SK-N-SH (cell line): ENCODE data around the gene SLC34A1. TPM values are rescaled to one million over a fixed set of nuclear protein-coding genes. Genes with fewer than 3 reads are reported as not detected.

Source experiments
- CTCF ChIA-PET: fragments of 300-600, 350-600 bp; formaldehyde crosslinking; extraction: SDS; loops from one replicate; lab custom pipeline; 2021; lab: Yijun Ruan, JAX
- POLR2A ChIA-PET: fragments of 350-600 bp; sonication (Branson Sonifier 250); formaldehyde crosslinking; extraction: SDS; loops from one replicate; lab custom pipeline; 2020; ENCODE audit warnings: antibody characterized with exemption, inconsistent platforms; lab: Yijun Ruan, JAX
- DNase-seq: peaks from one replicate; pipeline ENCODE4 v3.0.0; 2012
- H2AFZ ChIP-seq: fragments of 200-600 bp; sonication (generic); 2 replicates; pipeline ENCODE4 v1.8.1; 2016; ENCODE audit warnings: antibody characterized with exemption, mild to moderate bottlenecking, low read depth
- H3F3A ChIP-seq: fragments of 200-600 bp; sonication (generic); replicated peaks from 2 replicates; pipeline ENCODE3; 2016; ENCODE audit warnings: antibody characterized with exemption, mild to moderate bottlenecking; ENCODE audit not compliant: insufficient read depth
- H3K27ac ChIP-seq, 2 experiments: fragments of 200-500 bp in 1 of 2; fragments of 200-600 bp in 1 of 2; sonication (Bioruptor generic) in 1 of 2; sonication (generic), shearing (Covaris generic) in 1 of 2; 2 replicates each; pipeline versions ENCODE4 v1.5.1 to v1.6.1; 2014 to 2016; ENCODE audit warnings: low read depth in 2 of 2, inconsistent platforms in 1 of 2, low read length in 1 of 2, mild to moderate bottlenecking in 1 of 2, mixed read lengths in 1 of 2
- H3K27me3 ChIP-seq: fragments of 200-600 bp; sonication (generic), shearing (Covaris generic); 2 replicates; pipeline ENCODE4 v1.6.1; 2016; ENCODE audit warnings: mixed run types; ENCODE audit not compliant: insufficient read depth
- H3K36me3 ChIP-seq, 2 experiments: fragments of 200-500 bp in 1 of 2; fragments of 200-600 bp in 1 of 2; sonication (Bioruptor generic) in 1 of 2; sonication (generic) in 1 of 2; replicated peaks in 1 of 2; 2 replicates each; pipeline versions ENCODE3 to v1.5.1; 2014 to 2016; ENCODE audit warnings: low read length in 1 of 2, mild to moderate bottlenecking in 1 of 2; ENCODE audit not compliant: insufficient read depth in 2 of 2, control insufficient read depth in 1 of 2
- H3K4me1 ChIP-seq, 2 experiments: fragments of 200-500 bp in 1 of 2; fragments of 200-600 bp in 1 of 2; sonication (Bioruptor generic) in 1 of 2; sonication (generic), shearing (Covaris generic) in 1 of 2; 2 replicates each; pipeline versions ENCODE4 v1.5.1 to v1.6.1; 2014 to 2016; ENCODE audit warnings: low read depth in 1 of 2, low read length in 1 of 2, mixed run types in 1 of 2; ENCODE audit not compliant: insufficient read depth in 2 of 2, control insufficient read depth in 1 of 2
- H3K4me2 ChIP-seq: fragments of 200-600 bp; sonication (generic), shearing (Covaris generic); 2 replicates; pipeline ENCODE4 v1.6.1; 2017; ENCODE audit warnings: mixed run types
- H3K4me3 ChIP-seq, 2 experiments: fragments of 200-500 bp in 1 of 2; fragments of 200-600 bp in 1 of 2; sonication (Bioruptor generic) in 1 of 2; sonication (generic), shearing (Covaris generic) in 1 of 2; 2 replicates each; pipeline versions ENCODE4 v1.5.1 to v1.8.1; 2014 to 2016; ENCODE audit warnings: low read depth in 2 of 2, inconsistent platforms in 1 of 2, low read length in 1 of 2, mild to moderate bottlenecking in 1 of 2, mixed read lengths in 1 of 2, moderate library complexity in 1 of 2
- H3K79me2 ChIP-seq: fragments of 200-600 bp; sonication (generic); 2 replicates; pipeline ENCODE4 v1.8.1; 2017; ENCODE audit warnings: mild to moderate bottlenecking; ENCODE audit not compliant: insufficient read depth
- H3K9ac ChIP-seq: fragments of 200-600 bp; sonication (generic); 2 replicates; pipeline ENCODE4 v1.6.1; 2017; ENCODE audit warnings: mixed run types
- H3K9me2 ChIP-seq: fragments of 200-600 bp; sonication (generic); 2 replicates; pipeline ENCODE4 v1.6.1; 2017; ENCODE audit warnings: mixed run types
- H3K9me3 ChIP-seq: fragments of 200-600 bp; sonication (generic); 2 replicates; pipeline ENCODE4 v1.6.1; 2017; ENCODE audit warnings: mixed run types, mild to moderate bottlenecking, moderate library complexity
- H4K20me1 ChIP-seq: fragments of 200-600 bp; sonication (generic); 2 replicates; pipeline ENCODE4 v1.6.1; 2017; ENCODE audit warnings: mild to moderate bottlenecking, mixed run types; ENCODE audit not compliant: insufficient read depth
- EZH2phosphoT487 ChIP-seq: fragments of 200-600 bp; sonication (generic); IDR thresholded peaks from 2 replicates; pipeline ENCODE4 v1.6.1; 2017; ENCODE audit warnings: low read depth, mixed run types, mild to moderate bottlenecking, antibody characterized with exemption, moderate library complexity, borderline replicate concordance
- IRF3 ChIP-seq: fragments of 150-350 bp; IDR thresholded peaks from 2 replicates; pipeline ENCODE4 v1.6.1; 2016; ENCODE audit warnings: mild to moderate bottlenecking, low read depth, low read length
- JUND ChIP-seq: IDR thresholded peaks from 2 replicates; pipeline ENCODE4 v1.4.0; 2012
- MEF2A ChIP-seq: IDR thresholded peaks from 2 replicates; pipeline ENCODE4 v1.4.0; 2012; ENCODE audit warnings: low read depth, borderline replicate concordance
- PBX3 ChIP-seq: IDR thresholded peaks from 2 replicates; pipeline ENCODE4; 2012
- RCOR1 ChIP-seq: fragments of 150-350 bp; IDR thresholded peaks from 2 replicates; pipeline ENCODE4 v1.6.1; 2017; ENCODE audit warnings: antibody characterized with exemption, low read length
- SIN3A ChIP-seq: IDR thresholded peaks from 2 replicates; pipeline ENCODE4 v1.6.1; 2012; ENCODE audit warnings: low read depth, mild to moderate bottlenecking, low read length, moderate library complexity, borderline replicate concordance
- TAF1 ChIP-seq: IDR thresholded peaks from 2 replicates; pipeline ENCODE4 v1.6.1; 2012; ENCODE audit warnings: low read depth, mild to moderate bottlenecking, low read length, moderate library complexity, borderline replicate concordance
- WGBS: methylation state at CpG from one replicate; pipeline ENCODE4 v1.1.6; 2017; ENCODE audit warnings: low lambda C conversion rate; 5-methylcytosine and 5-hydroxymethylcytosine counted together
- polyA plus RNA-seq, 3 experiments: library from polyadenylated mRNA; depleted of rRNA; stranded (reverse); fragments of >200 nt; gene quantifications; 2 replicates each; pipeline ENCODE4 v1.2.3, GENCODE V29; 2012
- TF ChIP-seq, protein P1 (sequence below): fragments of 200-600 bp; sonication (generic); IDR thresholded peaks from 2 replicates; pipeline ENCODE4 v1.6.1; 2017; ENCODE audit warnings: antibody characterized with exemption, mild to moderate bottlenecking, moderate library complexity

SLC34A1 gene
- polyA plus RNA-seq, 1 of the 3 experiments (the other 2 are of a cell fraction), result 0.03 TPM

DNA sequence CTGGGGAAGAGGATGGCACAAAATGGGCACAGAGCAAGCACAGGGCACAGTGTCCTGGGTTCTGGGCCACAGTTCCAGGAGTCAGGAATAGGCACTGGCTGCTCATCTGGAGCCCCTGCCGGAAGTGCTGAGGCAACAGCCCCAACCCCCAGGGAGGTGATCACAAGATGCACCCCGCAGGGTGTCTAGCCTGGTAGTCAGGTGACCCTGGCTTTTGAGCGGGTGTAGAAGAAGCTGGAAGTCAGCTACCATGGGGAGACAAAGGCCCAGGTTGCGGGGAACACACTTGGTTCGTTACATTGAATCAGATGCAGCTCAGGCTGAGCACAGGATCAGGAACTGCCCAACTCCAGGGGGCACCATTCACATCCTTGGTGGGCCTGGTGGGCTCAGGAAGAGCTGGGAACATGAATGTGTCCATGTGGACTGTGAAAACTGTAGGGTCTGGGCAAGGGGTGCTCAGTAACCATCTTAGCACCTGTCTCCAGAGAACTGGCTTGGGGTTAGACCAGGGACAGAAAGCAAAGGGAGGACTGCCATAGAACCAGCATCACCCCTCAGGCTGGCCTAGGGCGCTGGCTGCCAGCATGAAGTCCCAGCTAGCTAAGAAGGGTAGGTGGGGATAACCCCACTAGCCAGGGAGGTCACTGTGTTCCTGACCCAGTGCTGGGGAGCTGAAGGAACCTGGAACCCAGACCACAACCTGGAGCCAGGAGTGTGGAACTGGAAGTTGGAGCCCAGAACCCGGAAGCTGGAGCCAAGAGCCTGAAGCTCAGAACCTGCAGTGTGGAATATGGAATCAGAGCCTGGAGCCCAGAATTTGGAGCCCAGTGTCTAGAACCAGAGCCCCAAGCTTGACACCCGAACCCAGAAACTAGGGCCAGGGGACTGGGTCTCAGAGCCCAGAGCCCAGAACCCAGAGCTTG, 6.1 kb upstream of the SLC34A1 start:
- ChIA-PET CTCF (interaction anchor here (0.9 to 8.3 kb wide), 10 partner anchors 9 to 123 kb away, joined by 3 to 58 read pairs (median 5); partner anchors contain the start of gene DBN1), POLR2A (no interaction called here)
- H3K4me1 ChIP-seq, result peaks cover 0 to 7% of the 10 kb centered on the region in 2 experiments; a peak in 2 of 4 replicates
- no peaks in the 10 kb centered on the region for H3K27me3 ChIP-seq
- H3K4me2 ChIP-seq, result no peak overlapping the region
- H2AFZ ChIP-seq, result no peak overlapping the region
- H3K9me2 ChIP-seq, result no peaks in the 10 kb centered on the region
- peaks cover 4% of the 10 kb centered on the region for H3F3A ChIP-seq
- no peak overlapping the region for H3K4me3 ChIP-seq
- H3K9ac ChIP-seq, result no peak overlapping the region
- H4K20me1 ChIP-seq, result no peaks in the 10 kb centered on the region
- H3K9me3 ChIP-seq, result no peaks in the 10 kb centered on the region
- 90% methylated on average over 7 of the region's 8 CpGs for WGBS
- TF ChIP-seq JUND, result no peak
- TF ChIP-seq, protein P1, sequence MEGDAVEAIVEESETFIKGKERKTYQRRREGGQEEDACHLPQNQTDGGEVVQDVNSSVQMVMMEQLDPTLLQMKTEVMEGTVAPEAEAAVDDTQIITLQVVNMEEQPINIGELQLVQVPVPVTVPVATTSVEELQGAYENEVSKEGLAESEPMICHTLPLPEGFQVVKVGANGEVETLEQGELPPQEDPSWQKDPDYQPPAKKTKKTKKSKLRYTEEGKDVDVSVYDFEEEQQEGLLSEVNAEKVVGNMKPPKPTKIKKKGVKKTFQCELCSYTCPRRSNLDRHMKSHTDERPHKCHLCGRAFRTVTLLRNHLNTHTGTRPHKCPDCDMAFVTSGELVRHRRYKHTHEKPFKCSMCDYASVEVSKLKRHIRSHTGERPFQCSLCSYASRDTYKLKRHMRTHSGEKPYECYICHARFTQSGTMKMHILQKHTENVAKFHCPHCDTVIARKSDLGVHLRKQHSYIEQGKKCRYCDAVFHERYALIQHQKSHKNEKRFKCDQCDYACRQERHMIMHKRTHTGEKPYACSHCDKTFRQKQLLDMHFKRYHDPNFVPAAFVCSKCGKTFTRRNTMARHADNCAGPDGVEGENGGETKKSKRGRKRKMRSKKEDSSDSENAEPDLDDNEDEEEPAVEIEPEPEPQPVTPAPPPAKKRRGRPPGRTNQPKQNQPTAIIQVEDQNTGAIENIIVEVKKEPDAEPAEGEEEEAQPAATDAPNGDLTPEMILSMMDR, result no peak
- no peak for TF ChIP-seq IRF3
- TF ChIP-seq MEF2A, result no peak
- TF ChIP-seq TAF1, result no peak
- no peak for TF ChIP-seq PBX3
- TF ChIP-seq EZH2phosphoT487, result no peak
- no peak for TF ChIP-seq SIN3A
- TF ChIP-seq RCOR1, result no peak
- DNase-seq, result no peak
- no peaks in the 10 kb centered on the region for H3K79me2 ChIP-seq
- H3K27ac ChIP-seq, result no peak overlapping the region
- H3K36me3 ChIP-seq, result no peaks in the 10 kb centered on the region
